Lung (tissue), 12 donors: ENCODE data around the gene RASGRF1. TPM values are rescaled to one million over a fixed set of nuclear protein-coding genes. Genes with fewer than 3 reads are reported as not detected.

Experiments
- ATAC-seq: fragments of 200-7000 bp; cut with Tn5 transposase; one replicate; pipeline ENCODE4 v1.9.1; 2020; ENCODE audit warnings: moderate number of reproducible peaks; ENCODE audit not compliant: insufficient read depth, low FRiP score
- DNase-seq, 3 donors: peaks; one replicate each; pipeline ENCODE4 v3.0.0-alpha.2; 2013 to 2017
- H3K27ac ChIP-seq, 2 donors: one replicate each; pipeline ENCODE4 v1.5.1; 2013; ENCODE audit warnings: mild to moderate bottlenecking in 2 of 2, moderate library complexity in 2 of 2, control low read depth in 1 of 2, inconsistent platforms in 1 of 2, low read depth in 1 of 2, low read length in 1 of 2
- H3K27me3 ChIP-seq, 3 donors: one replicate each; pipeline ENCODE4 v1.5.1; 2013; ENCODE audit warnings: low read length in 2 of 3; ENCODE audit not compliant: control insufficient read depth in 3 of 3, insufficient read depth in 3 of 3
- H3K36me3 ChIP-seq, 4 donors: one replicate each; pipeline ENCODE4 v1.5.1; 2013; ENCODE audit warnings: low read length in 4 of 4, mild to moderate bottlenecking in 1 of 4, moderate library complexity in 1 of 4; ENCODE audit not compliant: control insufficient read depth in 4 of 4, insufficient read depth in 4 of 4
- H3K4me1 ChIP-seq, 5 donors: one replicate each; pipeline ENCODE4 v1.5.1; 2013; ENCODE audit warnings: low read length in 5 of 5, mild to moderate bottlenecking in 2 of 5, moderate library complexity in 1 of 5; ENCODE audit not compliant: control insufficient read depth in 5 of 5, insufficient read depth in 5 of 5
- H3K4me3 ChIP-seq: one replicate; pipeline ENCODE4 v1.5.1; 2013; ENCODE audit warnings: mild to moderate bottlenecking, control low read depth, moderate library complexity
- H3K9ac ChIP-seq, 2 donors: one replicate each; pipeline ENCODE4 v1.5.1; 2013; ENCODE audit warnings: low read length in 2 of 2, control low read depth in 1 of 2; ENCODE audit not compliant: insufficient read depth in 1 of 2
- H3K9me3 ChIP-seq, 4 donors: one replicate each; pipeline ENCODE4 v1.5.1; 2013; ENCODE audit warnings: low read length in 3 of 4, mild to moderate bottlenecking in 1 of 4, moderate library complexity in 1 of 4; ENCODE audit not compliant: control insufficient read depth in 4 of 4, insufficient read depth in 3 of 4
- CTCF ChIP-seq: IDR thresholded peaks from 2 replicates; pipeline ENCODE4 v1.5.1; 2012; ENCODE audit warnings: mild to moderate bottlenecking; ENCODE audit errors: control extremely low read depth, extremely low read depth
- WGBS, 2 donors: extraction: QIAGEN DNeasy Blood & Tissue Kit; methylation state at CpG; one replicate each; pipeline ENCODE4 v1.1.7; 2013; 5-methylcytosine and 5-hydroxymethylcytosine counted together
- polyA plus RNA-seq, 2 donors: library from polyadenylated mRNA; stranded (reverse); fragments of 200-250 nt; gene quantifications; one replicate each; pipeline ENCODE4 v1.2.1, GENCODE V29; 2013
- total RNA-seq, 2 donors: library from RNA; depleted of rRNA in 1 of 2; stranded (reverse); fragments of >200 nt in 1 of 2; gene quantifications; one replicate each; pipeline ENCODE4 v1.2.1, GENCODE V29; 2014 to 2021
- donor health status: control.
- donor health status: control.
- donor health status: Bipolar disorder and iron deficiency.
- donor health status: healthy.
- donor health status: DM: yes; HTN: yes; CAD: no.

RASGRF1 gene
- total and polyA plus RNA-seq, 4 donors, result 10.9 to 71.2 (median 24.6) TPM

- DNase-seq (no peak), ATAC-seq (no peak)
- 88% methylated on average over 9 of the region's 9 CpGs for WGBS, 2 donors
- peaks cover 0 to 17% (median 4%) of the 10 kb centered on the region in 5 donors for H3K4me1 ChIP-seq
- no peaks in the 10 kb centered on the region for H3K9me3 ChIP-seq
- H3K36me3 ChIP-seq, result no peaks in the 10 kb centered on the region
- no peak for TF ChIP-seq CTCF
- H3K27me3 ChIP-seq, result no peaks in the 10 kb centered on the region
- H3K27ac ChIP-seq, result no peak overlapping the region
- H3K9ac ChIP-seq, result no peak overlapping the region
- no peak overlapping the region for H3K4me3 ChIP-seq
These were observed 88.0 kb downstream of the RASGRF1 start for GRCh38 chr15:79002581-79002980.

DNA sequence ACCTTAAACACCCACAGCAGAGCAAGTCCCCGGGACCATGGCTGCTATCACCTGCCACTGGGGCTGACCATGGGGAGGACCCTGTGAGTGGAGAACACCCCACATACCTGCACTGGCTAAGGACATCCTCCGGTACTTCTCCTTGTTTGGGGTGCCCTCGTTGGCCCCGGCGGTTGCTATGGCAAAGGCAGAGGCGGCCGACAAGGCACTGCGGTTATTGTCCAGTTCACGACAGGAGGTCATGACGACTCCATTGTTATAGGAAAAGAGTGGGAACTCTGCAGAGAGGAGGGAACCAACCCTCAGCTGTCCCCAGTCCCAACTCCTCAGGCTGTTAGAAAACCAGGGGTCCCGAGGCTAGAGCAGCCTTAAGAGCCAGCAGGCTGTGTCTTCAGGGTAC lies 90.9 kb downstream of the RASGRF1 start:
- DNase-seq (no peak), ATAC-seq (no peak)
- no peaks in the 10 kb centered on the region for H3K36me3 ChIP-seq
- peaks cover 0 to 14% (median 4%) of the 10 kb centered on the region in 5 donors for H3K4me1 ChIP-seq
- no peaks in the 10 kb centered on the region for H3K9me3 ChIP-seq
- no peak overlapping the region for H3K4me3 ChIP-seq
- no peak overlapping the region for H3K27ac ChIP-seq
- H3K27me3 ChIP-seq, result no peaks in the 10 kb centered on the region
- TF ChIP-seq CTCF, result no peak
- 82 to 90% methylated on average over 11 of the region's 11 CpGs for WGBS, 2 donors
- no peak overlapping the region for H3K9ac ChIP-seq

GRCh38 chr15:78998526-78998925 lies 92.1 kb downstream of the RASGRF1 start:
- Histone ChIP-seq H3K9ac (no peak overlapping the region), H3K27me3 (no peaks in the 10 kb centered on the region), H3K27ac (peak overlapping the region in 1 of 2 donors; percentile 43), H3K36me3 (no peaks in the 10 kb centered on the region), H3K9me3 (no peaks in the 10 kb centered on the region), H3K4me1 (peaks cover 0 to 11% (median 9%) of the 10 kb centered on the region in 5 donors), H3K4me3 (no peak overlapping the region)
- ATAC-seq, result no peak
- 86 to 92% methylated on average over 8 of the region's 8 CpGs for WGBS, 2 donors
- no peak for TF ChIP-seq CTCF
- no peak for DNase-seq

DNA sequence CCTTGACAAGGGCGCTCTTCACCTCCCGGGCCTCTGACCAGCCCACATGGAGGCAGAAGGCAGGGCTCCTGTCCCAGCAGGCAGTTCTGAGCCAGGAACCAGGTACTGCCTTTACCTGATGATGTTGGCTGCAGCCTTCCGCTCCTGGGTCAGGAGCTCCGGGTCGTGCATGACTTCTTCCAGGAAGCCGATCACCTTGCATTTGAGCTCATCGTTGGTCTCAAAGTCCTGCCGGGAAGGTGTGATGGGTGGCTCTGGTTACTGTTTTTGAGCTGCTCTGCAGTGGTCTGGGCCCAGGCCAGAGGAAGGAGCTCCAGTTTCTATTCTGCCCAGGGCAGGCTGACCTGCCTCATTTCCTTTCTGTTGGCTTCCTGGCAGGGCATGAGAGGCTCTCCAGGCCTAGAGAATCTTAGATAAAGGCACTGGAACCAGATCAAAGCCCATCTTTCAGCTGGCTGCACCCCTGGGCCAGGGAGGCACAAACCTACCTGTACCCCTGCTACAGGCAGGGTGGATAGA lies 92.5 kb downstream of the RASGRF1 start:
- Histone ChIP-seq H3K9me3 (no peaks in the 10 kb centered on the region), H3K36me3 (no peaks in the 10 kb centered on the region), H3K4me1 (peaks cover 0 to 15% (median 11%) of the 10 kb centered on the region in 5 donors), H3K4me3 (no peak overlapping the region), H3K27ac (peak overlapping the region in 1 of 2 donors; percentile 43), H3K9ac (no peak overlapping the region), H3K27me3 (no peaks in the 10 kb centered on the region)
- ATAC-seq (no peak), DNase-seq (peak in 1 of 3 donors; percentile 19)
- WGBS, 2 donors, result 63 to 85% methylated on average over 8 of the region's 8 CpGs
- TF ChIP-seq CTCF, result no peak
